Stimulated activated CD4-positive, alpha-beta T cell treated with anti-CD3 and anti-CD28 coated beads, Interleukin-2, amount 100 ng/mL, for 4 hours (primary cell): ENCODE measurements around the gene URI1.

Experiments used
- DNase-seq: peaks from one replicate; pipeline ENCODE4 v3.0.0-alpha.2; 2020; ENCODE audit warnings: low read depth

Gene URI1

GRCh38 chr19:30059741-30060457, 117.9 kb downstream of the URI1 start:
- no peak for DNase-seq

GRCh38 chr19:30060531-30061222, 118.6 kb downstream of the URI1 start:
- DNase-seq, result no peak

- DNase-seq, result no peak
Observed at GRCh38 chr19:30061223-30062064, 119.4 kb downstream of the URI1 start.

- no peak for DNase-seq
Observed at GRCh38 chr19:30062065-30062906, 120.2 kb downstream of the URI1 start.

- no peak for DNase-seq
Observed at GRCh38 chr19:30062907-30063649, 121.0 kb downstream of the URI1 start.

GRCh38 chr19:30063650-30064347, 121.8 kb downstream of the URI1 start:
- no peak for DNase-seq

- DNase-seq, result no peak
Observed at GRCh38 chr19:30064348-30064699, 122.3 kb downstream of the URI1 start.

- DNase-seq, result no peak
Observed at GRCh38 chr19:30064771-30065494, 122.9 kb downstream of the URI1 start.

- DNase-seq, result no peak
Observed at GRCh38 chr19:30065680-30066606, 123.9 kb downstream of the URI1 start.
